Cardiac muscle cell (in vitro differentiated cells and primary cell): ENCODE results near the gene KCNJ4. TPM values are rescaled to one million over a fixed set of nuclear protein-coding genes. Genes with fewer than 3 reads are reported as not detected.
A peak's percentile ranks its signal among the peaks of the same experiment; 100 is the strongest.
"Not testable (repeated sequence)": the region's sequence is repeated elsewhere in the genome, so short reads cannot be mapped to it uniquely, and the experiment has no call there.

Experiments
- DNase-seq, 2 donors: peaks; one replicate each; pipeline versions ENCODE4 v3.0.0 to v3.0.0-alpha.2; 2010 to 2017; ENCODE audit warnings: low read depth in 1 of 2, low spot score in 1 of 2
- H3K27ac ChIP-seq: fragments of 200-600 bp; sonication (generic); 2 replicates; pipeline ENCODE4 v1.5.1; 2016
- H3K27me3 ChIP-seq: fragments of 200-600 bp; sonication (generic); 2 replicates; pipeline ENCODE4 v1.6.0; 2016; ENCODE audit warnings: control low read depth
- H3K36me3 ChIP-seq: fragments of 200-600 bp; sonication (generic); 2 replicates; pipeline ENCODE4 v1.5.1; 2016; ENCODE audit warnings: control low read depth
- H3K4me1 ChIP-seq: fragments of 200-600 bp; sonication (generic); 2 replicates; pipeline ENCODE4 v1.8.1; 2017; ENCODE audit warnings: low read depth, mild to moderate bottlenecking, mixed run types
- H3K4me3 ChIP-seq: fragments of 200-600 bp; sonication (generic); 2 replicates; pipeline ENCODE4 v1.5.1; 2016; ENCODE audit warnings: mild to moderate bottlenecking
- H3K9me3 ChIP-seq: fragments of 200-600 bp; sonication (generic); 2 replicates; pipeline ENCODE4 v1.5.1; 2017; ENCODE audit warnings: low read depth, mild to moderate bottlenecking, control low read depth
- polyA plus RNA-seq: library from polyadenylated mRNA; unstranded; fragments of >200 nt; fragmentation: Nextera tagmentation; extraction: Ambion mirVana; gene quantifications from 2 replicates; pipeline ENCODE4 v1.2.1, GENCODE V29; 2016
- total RNA-seq: library from RNA; depleted of rRNA; stranded (reverse); fragments of >200 nt; gene quantifications from 2 replicates; pipeline ENCODE4 v1.2.3, GENCODE V29; 2016
- TF ChIP-seq, protein P1 (sequence below): IDR thresholded peaks from 2 replicates; pipeline ENCODE4 v1.5.1; 2012; ENCODE audit warnings: low read depth, mild to moderate bottlenecking, low read length

KCNJ4 gene
- total and polyA plus RNA-seq, 2 experiments from 2014 or later: 3.2 to 27.5 TPM

DNA sequence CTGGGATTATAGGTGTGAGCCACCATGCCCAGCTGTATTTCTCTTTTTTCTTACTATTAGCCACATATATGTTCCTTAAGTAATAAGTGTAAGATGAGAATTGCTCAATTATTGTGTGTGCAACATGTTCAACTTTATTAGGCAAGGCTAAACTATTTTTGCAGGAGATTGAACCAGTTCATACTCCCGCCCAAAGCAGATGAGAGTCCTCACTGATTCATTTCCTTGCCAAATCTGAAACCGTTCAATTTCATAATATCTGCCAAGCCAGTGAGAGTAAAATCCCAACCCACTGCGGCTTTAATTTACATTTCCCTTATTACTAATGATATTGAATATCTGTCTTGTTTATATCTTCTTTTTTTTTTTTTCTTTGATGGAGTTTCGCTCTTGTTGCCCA is 48.4 kb downstream of the KCNJ4 start:
- Histone ChIP-seq H3K27me3 (no peaks in the 10 kb centered on the region), H3K36me3 (no peaks in the 10 kb centered on the region), H3K9me3 (no peaks in the 10 kb centered on the region), H3K4me3 (no peak overlapping the region), H3K27ac (no peak overlapping the region), H3K4me1 (no peaks in the 10 kb centered on the region)
- TF ChIP-seq, protein P1, sequence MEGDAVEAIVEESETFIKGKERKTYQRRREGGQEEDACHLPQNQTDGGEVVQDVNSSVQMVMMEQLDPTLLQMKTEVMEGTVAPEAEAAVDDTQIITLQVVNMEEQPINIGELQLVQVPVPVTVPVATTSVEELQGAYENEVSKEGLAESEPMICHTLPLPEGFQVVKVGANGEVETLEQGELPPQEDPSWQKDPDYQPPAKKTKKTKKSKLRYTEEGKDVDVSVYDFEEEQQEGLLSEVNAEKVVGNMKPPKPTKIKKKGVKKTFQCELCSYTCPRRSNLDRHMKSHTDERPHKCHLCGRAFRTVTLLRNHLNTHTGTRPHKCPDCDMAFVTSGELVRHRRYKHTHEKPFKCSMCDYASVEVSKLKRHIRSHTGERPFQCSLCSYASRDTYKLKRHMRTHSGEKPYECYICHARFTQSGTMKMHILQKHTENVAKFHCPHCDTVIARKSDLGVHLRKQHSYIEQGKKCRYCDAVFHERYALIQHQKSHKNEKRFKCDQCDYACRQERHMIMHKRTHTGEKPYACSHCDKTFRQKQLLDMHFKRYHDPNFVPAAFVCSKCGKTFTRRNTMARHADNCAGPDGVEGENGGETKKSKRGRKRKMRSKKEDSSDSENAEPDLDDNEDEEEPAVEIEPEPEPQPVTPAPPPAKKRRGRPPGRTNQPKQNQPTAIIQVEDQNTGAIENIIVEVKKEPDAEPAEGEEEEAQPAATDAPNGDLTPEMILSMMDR: no peak
- DNase-seq: peak in 1 of 2 donors; percentile 50

DNA sequence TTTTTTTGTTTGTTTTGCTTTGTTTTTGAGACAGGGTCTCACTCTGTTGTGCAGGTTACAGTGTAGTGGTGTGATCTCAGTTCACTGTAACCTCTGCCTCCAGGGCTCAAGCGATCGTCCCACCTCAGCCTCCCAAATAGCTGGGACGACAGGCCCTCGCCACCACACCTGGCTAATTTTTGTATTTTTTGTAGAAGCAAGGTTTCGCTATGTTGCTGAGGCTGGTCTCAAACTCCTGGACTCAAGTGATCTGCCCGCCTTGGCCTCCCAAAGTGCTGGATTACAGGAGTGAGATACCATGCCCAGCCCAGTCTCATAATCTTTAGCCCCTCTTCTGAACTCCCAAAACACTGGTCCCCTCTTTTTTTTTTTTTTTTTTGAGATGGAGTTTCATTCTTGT is 50.6 kb downstream of the KCNJ4 start:
- H3K36me3 ChIP-seq: no peaks in the 10 kb centered on the region
- H3K4me1 ChIP-seq: peaks cover 8% of the 10 kb centered on the region
- no peak overlapping the region for H3K4me3 ChIP-seq
- DNase-seq: no peak
- H3K27me3 ChIP-seq: no peaks in the 10 kb centered on the region
- TF ChIP-seq, protein P1: no peak
- H3K9me3 ChIP-seq: no peaks in the 10 kb centered on the region
- no peak overlapping the region for H3K27ac ChIP-seq

DNA sequence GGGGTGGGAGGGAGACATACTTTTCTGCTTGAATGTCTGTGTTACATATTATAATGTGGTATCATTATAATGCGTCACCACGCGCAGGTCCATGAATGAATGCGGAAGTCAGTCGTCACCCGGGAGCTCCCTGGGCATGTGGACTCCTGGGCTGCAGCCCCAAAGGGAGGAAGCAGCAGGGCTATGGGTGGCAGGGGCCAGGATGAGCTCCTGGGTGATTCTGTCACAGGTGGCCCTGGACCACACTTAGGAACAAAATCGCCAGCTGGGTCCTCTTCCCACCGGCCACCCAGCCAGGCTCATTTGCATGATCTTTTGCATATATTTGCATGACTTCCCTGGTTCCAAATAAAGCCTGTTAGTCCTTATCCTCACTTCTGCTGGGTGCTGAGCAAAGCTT is 51.2 kb downstream of the KCNJ4 start:
- Histone ChIP-seq H3K27ac (no peak overlapping the region), H3K4me3 (no peak overlapping the region), H3K36me3 (no peaks in the 10 kb centered on the region), H3K4me1 (peaks cover 9% of the 10 kb centered on the region), H3K9me3 (no peaks in the 10 kb centered on the region), H3K27me3 (no peaks in the 10 kb centered on the region)
- TF ChIP-seq, protein P1: no peak
- no peak for DNase-seq

DNA sequence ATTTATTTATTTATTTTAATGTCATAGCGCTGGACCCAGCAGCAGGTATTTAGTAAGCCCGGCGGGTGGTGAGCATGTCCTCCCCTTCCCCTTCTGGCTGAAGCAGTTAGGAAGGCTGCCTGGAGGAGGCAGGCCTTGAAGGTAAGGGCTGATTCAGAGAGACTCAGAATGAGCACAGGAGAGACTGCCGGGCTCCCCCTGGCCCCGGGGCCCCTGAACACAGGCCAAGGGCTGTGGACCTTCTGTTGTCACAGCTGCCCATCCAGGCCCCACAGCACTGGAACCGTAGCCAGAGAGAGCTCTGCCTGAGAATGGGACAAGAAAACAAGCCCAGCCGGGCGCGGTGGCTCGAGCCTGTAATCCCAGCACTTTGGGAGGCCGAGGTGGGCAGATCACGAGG is 52.8 kb downstream of the KCNJ4 start:
- no peak for DNase-seq
- TF ChIP-seq, protein P1: no peak
- Histone ChIP-seq H3K9me3 (no peaks in the 10 kb centered on the region), H3K4me1 (peaks cover 9% of the 10 kb centered on the region), H3K4me3 (no peak overlapping the region), H3K36me3 (no peaks in the 10 kb centered on the region), H3K27ac (no peak overlapping the region), H3K27me3 (no peaks in the 10 kb centered on the region)

DNA sequence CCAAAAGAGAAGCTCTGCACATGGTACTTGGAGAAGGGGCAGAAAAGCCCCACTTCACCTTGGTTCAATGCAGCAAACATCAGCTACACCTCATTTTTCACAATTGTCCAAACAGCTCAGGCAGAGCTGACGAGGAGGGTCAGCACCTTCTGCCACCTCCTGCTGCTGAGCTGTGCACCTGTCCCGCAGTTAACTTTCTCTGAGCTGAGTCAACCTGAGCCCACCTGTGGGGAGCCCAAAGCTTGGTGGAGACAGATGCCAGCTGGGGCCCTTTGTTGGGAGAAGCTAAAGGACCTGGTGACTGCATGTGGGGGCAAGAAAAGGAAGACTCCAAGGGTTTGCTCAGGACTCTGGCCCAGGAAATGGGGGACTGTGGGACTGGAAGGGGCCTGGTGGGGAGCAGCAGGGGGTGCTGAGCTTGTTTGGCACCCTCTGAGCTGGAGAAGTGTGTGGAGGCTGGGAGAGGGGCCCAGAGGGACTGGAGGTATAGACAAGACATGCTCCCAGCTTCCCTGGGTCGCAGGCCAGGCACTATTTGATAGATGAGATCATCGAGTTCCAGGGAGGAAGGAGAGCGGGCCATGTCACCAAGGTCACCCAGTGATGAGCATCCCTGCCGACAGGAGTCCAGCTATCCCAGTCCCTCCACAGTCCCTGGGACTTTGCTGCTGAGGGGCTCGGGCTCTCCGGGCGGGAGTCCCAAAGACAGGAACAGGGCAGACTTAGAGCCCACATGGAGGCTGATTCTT is 53.5 kb downstream of the KCNJ4 start:
- no peaks in the 10 kb centered on the region for H3K36me3 ChIP-seq
- DNase-seq: no peak
- H3K9me3 ChIP-seq: no peaks in the 10 kb centered on the region
- no peak overlapping the region for H3K4me3 ChIP-seq
- TF ChIP-seq, protein P1: no peak
- H3K27ac ChIP-seq: peak overlapping the region; percentile 56
- H3K4me1 ChIP-seq: peaks cover 9% of the 10 kb centered on the region
- no peaks in the 10 kb centered on the region for H3K27me3 ChIP-seq

DNA sequence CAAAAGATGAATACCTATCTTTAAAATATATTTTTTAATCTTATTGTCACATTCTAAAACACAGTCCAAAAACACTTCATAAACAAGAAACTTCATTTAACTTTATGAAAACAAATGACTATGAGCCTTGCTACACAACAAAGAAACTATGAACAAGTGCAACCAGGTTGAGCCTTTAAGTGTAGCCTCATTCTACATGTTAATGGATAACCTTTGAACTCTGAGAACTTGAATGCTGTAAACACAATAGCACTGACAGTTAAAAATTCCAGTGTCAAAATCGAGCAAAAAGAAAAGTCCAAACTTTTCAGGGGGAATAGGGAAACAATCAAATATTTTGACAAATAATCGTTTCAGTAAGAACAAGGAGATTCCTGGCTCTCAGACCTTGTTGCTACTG is 54.7 kb downstream of the KCNJ4 start:
- not testable (repeated sequence) for H3K4me3 ChIP-seq
- peaks cover 21% of the 10 kb centered on the region for H3K4me1 ChIP-seq

More for the DNA sequence above, 54.7 kb downstream of the KCNJ4 start:
- not testable (repeated sequence) for H3K36me3 ChIP-seq, DNase-seq, H3K27ac ChIP-seq, H3K9me3 ChIP-seq, H3K27me3 ChIP-seq
